PC-9 (cell line): Measurements from ENCODE around the gene ANKRD44.

ENCODE experiments used
- CTCF ChIP-seq: fragments of 200-600 bp; sonication (generic); conservative IDR thresholded peaks from 2 replicates; pipeline ENCODE4 v1.6.1; 2017; ENCODE audit warnings: mixed run types, antibody characterized with exemption, mild to moderate bottlenecking, moderate library complexity
- EZH2 ChIP-seq: fragments of 200-600 bp; sonication (generic); IDR thresholded peaks from 2 replicates; pipeline ENCODE4 v1.8.0; 2017; ENCODE audit warnings: antibody characterized with exemption, low read depth

GRCh38 chr2:196966061-196966460, 344.5 kb downstream of the ANKRD44 start:
- TF ChIP-seq CTCF (no peak), EZH2 (no peak)
